ENCODE data around the gene RAB11FIP3. TPM values are rescaled to one million over a fixed set of nuclear protein-coding genes. Genes with fewer than 3 reads are reported as not detected.
"Not testable (repeated sequence)": the region's sequence is repeated elsewhere in the genome, so short reads cannot be mapped to it uniquely, and the experiment has no call there.

The RAB11FIP3 gene
- total RNA-seq, 2 experiments from 2014 or later = 16.9 to 17.4 TPM

DNA sequence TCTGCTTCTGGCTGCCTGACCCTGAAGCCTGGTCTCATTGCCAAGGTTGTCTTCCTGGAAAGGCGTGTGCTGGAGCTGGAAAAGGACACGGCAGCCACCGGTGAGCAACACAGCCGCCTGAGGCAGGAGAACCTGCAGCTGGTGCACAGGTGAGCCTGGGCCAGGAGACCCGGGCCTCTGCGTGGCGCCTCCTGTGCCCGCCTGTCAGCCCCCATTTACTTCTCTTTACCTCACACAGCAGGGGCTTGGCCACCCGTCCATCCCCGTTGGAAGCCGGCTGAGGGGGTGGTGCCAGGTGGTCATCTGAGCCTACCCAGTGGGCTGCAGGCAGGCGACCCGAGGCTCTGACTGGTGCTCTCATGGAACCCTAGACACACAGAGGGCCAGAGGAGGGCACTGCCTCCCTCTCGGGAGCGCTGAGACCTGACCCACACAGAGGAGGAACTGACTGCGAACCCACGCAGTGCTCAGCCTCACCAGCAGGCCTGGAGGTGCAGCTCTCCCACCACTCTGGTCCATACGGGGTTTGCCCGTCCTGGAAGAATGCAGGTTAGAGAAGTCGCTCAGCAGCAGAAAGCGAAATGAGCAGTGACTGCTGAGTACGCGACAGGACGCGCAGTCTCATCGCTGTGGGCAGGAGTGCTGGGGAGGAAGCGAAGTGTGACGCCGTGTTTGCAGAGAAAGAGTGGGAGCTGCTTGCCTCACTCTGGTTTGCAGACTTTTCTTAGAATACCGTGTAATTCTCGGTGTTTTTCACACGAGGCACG is 80.2 kb downstream of the RAB11FIP3 start:
- H3K36me3 Mint-ChIP-seq = no peaks in the 10 kb centered on the region
- DNase-seq = no peak
- no peaks in the 10 kb centered on the region for H3K9me3 Mint-ChIP-seq
- no peak overlapping the region for H3K27ac Mint-ChIP-seq
- H3K4me1 Mint-ChIP-seq = no peaks in the 10 kb centered on the region
- H3K27me3 Mint-ChIP-seq = no peaks in the 10 kb centered on the region
- H3K4me3 Mint-ChIP-seq = no peak overlapping the region

DNA sequence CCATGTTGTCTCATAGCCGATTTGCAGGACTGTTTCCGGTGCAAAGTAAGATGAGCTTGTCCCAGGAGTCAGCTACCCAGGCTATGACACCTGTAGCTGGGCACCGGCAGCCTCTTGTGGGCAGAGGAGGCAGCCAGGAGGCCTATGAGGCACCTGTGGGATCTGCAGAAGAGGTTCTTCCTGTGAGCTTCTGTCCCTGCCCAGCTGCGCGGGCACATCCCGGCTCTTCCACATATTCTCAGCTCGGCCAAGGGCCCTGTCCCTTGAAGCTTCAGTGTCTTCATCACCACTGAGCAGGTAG is 80.7 kb downstream of the RAB11FIP3 start:
- no peaks in the 10 kb centered on the region for H3K9me3 Mint-ChIP-seq
- H3K36me3 Mint-ChIP-seq = no peaks in the 10 kb centered on the region
- no peaks in the 10 kb centered on the region for H3K4me1 Mint-ChIP-seq
- no peaks in the 10 kb centered on the region for H3K27me3 Mint-ChIP-seq
- no peak for DNase-seq
- no peak overlapping the region for H3K27ac Mint-ChIP-seq
- no peak overlapping the region for H3K4me3 Mint-ChIP-seq

DNA sequence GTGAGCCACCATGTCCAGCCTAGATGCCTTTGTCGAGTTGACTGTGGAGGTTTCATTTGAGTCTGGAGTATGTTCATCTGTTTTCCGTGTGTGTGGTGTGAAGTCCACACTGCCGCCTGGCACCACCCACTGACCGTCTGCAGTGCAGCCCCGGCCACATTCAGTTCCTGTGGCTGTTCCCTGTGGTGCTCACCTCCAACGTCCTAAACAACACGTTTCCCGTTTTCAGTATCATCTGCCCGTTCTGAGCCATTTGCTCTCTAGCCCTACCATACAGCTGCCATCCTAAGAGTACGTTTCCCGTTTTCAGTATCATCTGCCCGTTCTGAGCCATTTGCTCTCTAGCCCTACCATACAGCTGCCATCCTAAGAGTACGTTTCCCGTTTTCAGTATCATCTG is 82.1 kb downstream of the RAB11FIP3 start:
- not testable (repeated sequence) for H3K9me3 Mint-ChIP-seq, H3K4me1 Mint-ChIP-seq, H3K27ac Mint-ChIP-seq, H3K27me3 Mint-ChIP-seq, H3K36me3 Mint-ChIP-seq, DNase-seq, H3K4me3 Mint-ChIP-seq

DNA sequence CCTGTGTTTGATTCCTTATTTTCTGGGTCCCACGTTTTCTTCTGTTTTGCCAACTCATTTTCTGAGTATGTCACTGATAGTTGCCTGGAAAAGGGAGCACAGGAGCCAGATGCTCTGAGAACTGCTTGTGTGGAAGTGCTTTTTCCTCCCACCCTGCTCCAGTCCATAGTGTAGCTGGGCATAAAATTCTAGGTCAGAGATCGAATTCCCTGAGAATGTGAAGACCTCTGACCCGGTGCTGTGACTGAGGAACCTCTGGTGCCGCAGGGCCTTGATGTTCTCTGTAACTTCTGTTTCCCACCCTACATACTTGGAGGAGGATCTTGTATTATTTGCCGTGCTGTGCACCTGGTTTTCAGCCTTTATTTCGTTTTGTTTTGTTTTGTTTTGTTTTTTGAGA is 82.5 kb downstream of the RAB11FIP3 start:
- no peaks in the 10 kb centered on the region for H3K4me1 Mint-ChIP-seq
- H3K27ac Mint-ChIP-seq = no peak overlapping the region
- H3K9me3 Mint-ChIP-seq = no peaks in the 10 kb centered on the region
- no peak for DNase-seq
- H3K4me3 Mint-ChIP-seq = no peak overlapping the region
- H3K27me3 Mint-ChIP-seq = no peaks in the 10 kb centered on the region
- no peaks in the 10 kb centered on the region for H3K36me3 Mint-ChIP-seq

DNA sequence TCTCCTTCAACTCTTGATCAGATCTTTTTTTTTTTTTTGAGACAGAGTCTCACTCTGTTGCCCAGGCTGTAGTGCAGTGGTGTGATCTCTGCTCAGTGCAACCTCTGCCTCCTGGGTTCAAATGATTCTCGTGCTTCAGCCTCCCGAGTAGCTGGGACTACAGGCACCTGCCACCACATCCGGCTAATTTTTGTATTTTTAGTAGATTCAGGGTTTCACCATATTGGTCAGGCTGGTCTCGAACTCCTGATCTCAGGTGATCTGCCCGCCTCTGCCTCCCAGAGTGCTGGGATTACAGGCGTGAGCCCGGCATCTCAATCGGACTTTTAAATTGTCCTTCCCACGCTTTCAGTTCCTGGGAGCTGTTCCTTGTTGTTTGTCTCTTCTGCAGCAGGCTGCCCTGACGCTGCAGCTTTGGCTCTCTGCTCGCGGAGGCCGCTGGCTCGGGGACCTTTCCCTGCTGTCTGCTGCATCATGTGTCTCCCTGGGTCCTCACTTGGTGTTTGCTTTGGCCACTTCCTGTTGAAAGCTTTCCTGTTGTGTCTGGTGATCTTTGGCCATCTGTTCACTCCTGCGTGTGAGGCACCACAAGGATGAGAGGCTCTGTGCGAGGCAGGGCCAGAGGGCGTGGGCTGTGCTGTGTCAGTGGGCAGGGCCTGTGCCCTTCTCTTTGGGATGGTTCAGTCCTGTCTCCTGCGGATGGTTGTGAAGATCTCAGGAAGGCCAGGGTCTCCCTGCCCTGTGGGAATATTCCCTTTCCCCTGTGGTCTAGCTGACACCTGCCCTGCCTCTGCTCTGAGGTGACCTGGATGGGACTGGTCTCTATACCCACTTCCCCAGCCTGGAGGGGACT is 83.7 kb downstream of the RAB11FIP3 start:
- Mint-ChIP-seq H3K27ac (no peak overlapping the region), H3K27me3 (no peaks in the 10 kb centered on the region), H3K9me3 (no peaks in the 10 kb centered on the region), H3K4me1 (no peaks in the 10 kb centered on the region), H3K4me3 (no peak overlapping the region), H3K36me3 (no peaks in the 10 kb centered on the region)
- no peak for DNase-seq

DNA sequence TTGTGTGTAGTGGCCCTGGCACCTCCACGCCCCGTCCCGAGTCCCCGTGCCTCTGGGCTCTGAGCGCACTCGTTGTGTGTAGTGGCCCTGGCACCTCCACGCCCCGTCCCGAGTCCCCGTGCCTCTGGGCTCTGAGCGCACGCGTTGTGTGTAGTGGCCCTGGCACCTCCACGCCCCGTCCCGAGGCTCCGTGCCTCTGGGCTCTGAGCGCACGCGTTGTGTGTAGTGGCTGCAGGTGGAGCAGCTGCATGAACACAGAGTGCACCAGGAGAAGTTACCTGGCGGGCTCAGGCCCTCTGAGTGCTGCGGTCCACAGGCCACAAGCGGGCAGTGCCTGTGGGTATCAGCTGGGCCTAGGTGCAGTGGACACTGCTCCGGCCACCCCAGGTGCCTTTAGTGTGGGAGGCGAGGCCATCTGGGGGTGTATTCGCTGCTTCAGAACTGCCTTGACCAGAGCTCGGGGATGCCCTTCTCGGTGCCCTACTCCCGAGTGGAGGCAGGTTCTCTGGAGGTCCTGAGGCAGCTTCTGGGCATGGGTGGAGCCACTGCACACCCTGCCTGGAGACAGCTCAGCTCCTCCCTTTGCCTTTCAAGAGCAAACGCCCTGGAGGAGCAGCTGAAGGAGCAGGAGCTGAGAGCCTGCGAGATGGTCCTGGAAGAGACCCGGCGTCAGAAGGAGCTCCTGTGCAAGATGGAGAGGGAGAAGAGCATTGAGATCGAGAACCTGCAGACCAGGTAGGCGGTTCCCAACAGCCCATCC is 84.8 kb downstream of the RAB11FIP3 start:
- DNase-seq = no peak

DNA sequence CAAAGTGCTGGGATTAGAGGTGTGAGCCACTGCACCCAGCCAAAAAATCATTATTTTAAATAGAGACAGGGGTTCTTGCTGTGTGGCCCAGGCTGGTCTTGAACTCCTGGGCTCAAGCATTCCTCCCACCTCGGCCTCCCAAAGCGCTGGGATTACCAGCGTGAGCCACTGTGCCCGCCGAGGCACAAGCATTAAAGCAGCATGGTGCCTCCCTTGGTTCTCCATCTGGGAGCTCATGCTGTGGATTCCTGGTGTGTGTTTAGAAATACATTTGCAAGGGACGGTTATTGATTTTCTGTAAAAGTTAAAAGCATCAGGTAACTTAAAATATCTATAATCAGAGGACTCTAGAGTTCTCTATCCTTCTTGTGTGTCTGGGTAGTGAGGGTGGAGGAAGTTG is 87.4 kb downstream of the RAB11FIP3 start:
- H3K4me3 Mint-ChIP-seq = no peak overlapping the region
- H3K27me3 Mint-ChIP-seq = no peaks in the 10 kb centered on the region
- H3K27ac Mint-ChIP-seq = no peak overlapping the region
- H3K36me3 Mint-ChIP-seq = no peaks in the 10 kb centered on the region
- H3K9me3 Mint-ChIP-seq = no peaks in the 10 kb centered on the region
- no peaks in the 10 kb centered on the region for H3K4me1 Mint-ChIP-seq
- DNase-seq = no peak

More for the DNA sequence above, 84.8 kb downstream of the RAB11FIP3 start:
- Mint-ChIP-seq H3K36me3 (no peaks in the 10 kb centered on the region), H3K4me3 (no peak overlapping the region), H3K27ac (no peak overlapping the region), H3K4me1 (no peaks in the 10 kb centered on the region), H3K9me3 (no peaks in the 10 kb centered on the region), H3K27me3 (no peaks in the 10 kb centered on the region)

DNA sequence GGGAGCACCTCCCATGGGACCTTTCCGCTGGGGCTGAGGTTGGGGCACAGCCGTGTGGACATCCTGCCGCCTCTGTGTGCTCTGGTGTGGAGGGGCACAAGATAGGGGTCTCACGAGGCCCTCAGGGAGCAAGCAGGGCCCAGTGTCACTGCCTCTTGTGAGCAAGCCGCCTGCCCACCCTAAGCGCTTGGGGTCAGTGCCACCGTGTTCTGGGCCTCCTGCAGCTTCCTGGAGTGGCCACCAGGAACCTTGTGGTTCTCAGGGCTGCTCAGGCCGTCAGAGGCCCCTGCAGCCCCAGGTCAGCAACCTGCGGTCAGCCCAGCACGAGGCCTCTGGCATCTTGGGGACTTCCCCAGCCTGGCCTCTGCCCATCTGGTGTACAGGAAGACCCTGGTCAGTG is 88.5 kb downstream of the RAB11FIP3 start:
- no peaks in the 10 kb centered on the region for H3K36me3 Mint-ChIP-seq
- no peak for DNase-seq
- H3K4me3 Mint-ChIP-seq = no peak overlapping the region
- H3K9me3 Mint-ChIP-seq = no peaks in the 10 kb centered on the region
- no peaks in the 10 kb centered on the region for H3K27me3 Mint-ChIP-seq
- no peaks in the 10 kb centered on the region for H3K4me1 Mint-ChIP-seq
- no peak overlapping the region for H3K27ac Mint-ChIP-seq

DNA sequence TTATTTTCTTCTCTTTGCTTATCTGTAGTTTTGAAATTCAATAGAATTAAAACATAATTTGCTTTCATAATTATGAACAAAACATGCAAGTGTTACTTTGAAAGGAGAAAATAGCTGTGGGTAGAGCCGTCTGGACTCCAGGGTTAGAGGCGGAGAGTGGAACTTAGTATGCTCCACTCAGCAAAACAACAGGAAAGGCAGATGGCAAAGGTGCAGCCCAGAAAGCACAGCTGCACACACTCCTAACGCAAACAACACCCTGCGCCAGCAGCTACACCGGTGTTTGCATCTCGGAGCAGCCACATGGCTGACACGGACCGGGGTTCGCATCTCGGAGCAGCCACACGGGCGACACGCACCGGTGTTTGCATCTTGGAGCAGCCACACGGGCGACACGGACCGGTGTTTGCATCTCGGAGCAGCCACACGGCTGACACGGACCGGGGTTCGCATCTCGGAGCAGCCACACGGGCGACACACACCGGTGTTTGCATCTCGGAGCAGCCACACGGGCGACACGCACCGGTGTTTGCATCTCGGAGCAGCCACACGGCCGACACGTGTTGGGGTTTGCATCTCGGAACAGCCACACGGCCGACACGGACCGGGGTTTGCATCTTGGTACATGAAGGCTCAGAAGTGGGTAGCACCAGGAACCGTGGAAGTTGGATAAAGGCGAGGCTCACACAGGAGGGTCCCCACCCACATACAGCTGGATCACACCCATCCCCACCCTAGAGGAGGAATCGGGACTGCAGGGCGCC is 89.9 kb downstream of the RAB11FIP3 start:
- Mint-ChIP-seq H3K27ac (no peak overlapping the region), H3K36me3 (no peaks in the 10 kb centered on the region), H3K4me3 (no peak overlapping the region), H3K4me1 (no peaks in the 10 kb centered on the region), H3K9me3 (no peaks in the 10 kb centered on the region), H3K27me3 (no peaks in the 10 kb centered on the region)
- DNase-seq = no peak

DNA sequence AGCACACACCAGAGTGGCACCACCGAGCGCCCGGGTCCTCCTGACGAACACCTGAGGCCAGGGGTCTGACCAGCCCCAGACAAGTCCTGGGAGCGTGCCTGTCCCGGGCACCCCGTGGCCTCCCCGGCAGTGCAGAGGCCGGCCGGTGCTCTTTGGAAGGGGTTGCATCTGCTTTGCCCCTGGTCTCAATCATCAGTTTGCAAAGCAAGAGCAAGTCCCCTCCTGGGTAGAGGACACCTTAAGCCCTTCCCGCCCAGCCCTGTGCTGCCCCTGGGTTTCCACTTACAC is 90.4 kb downstream of the RAB11FIP3 start:
- Mint-ChIP-seq H3K9me3 (no peaks in the 10 kb centered on the region), H3K4me3 (no peak overlapping the region), H3K27me3 (no peaks in the 10 kb centered on the region), H3K4me1 (no peaks in the 10 kb centered on the region), H3K27ac (no peak overlapping the region), H3K36me3 (no peaks in the 10 kb centered on the region)
- no peak for DNase-seq

DNA sequence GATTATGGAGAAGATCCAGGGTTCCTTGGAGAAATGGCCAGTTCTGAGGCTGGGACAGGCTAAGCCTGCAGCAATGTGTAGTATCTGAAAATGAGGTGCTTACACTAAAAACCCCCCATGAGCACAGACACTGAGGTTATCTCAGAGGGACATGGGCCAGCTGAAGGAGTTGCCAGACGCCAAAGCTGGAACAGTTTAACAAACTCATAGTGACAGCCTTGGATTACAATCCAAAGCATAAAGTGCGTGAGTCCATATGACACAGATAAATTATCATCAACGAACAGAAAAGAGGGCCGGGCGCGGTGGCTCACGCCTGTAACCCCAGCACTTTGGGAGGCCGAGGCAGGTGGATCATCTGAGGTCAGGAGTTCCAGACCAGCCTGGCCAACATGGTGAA is 90.9 kb downstream of the RAB11FIP3 start:
- no peaks in the 10 kb centered on the region for H3K36me3 Mint-ChIP-seq
- H3K4me1 Mint-ChIP-seq = no peaks in the 10 kb centered on the region
- H3K27ac Mint-ChIP-seq = no peak overlapping the region
- H3K9me3 Mint-ChIP-seq = no peaks in the 10 kb centered on the region
- no peaks in the 10 kb centered on the region for H3K27me3 Mint-ChIP-seq
- DNase-seq = no peak
- H3K4me3 Mint-ChIP-seq = no peak overlapping the region

DNA sequence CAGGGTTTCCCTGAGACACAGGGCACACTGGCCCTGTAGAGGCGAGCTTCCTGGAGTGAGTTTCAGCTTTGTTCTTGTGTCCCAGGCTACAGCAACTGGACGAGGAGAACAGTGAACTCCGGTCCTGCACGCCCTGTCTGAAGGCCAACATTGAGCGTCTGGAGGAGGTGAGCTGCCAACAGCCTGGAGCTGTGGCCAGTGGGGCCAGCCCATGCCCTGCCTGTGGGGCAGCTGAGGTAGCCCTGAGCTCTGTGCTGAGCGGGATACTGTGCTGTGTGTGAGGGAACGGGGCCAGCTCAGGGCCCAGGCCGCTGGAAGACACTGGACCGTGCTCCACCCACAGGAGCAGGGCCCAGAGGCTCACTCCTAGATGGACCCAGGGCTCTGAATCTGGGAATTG is 93.4 kb downstream of the RAB11FIP3 start:
- Mint-ChIP-seq H3K4me1 (peaks cover 2% of the 10 kb centered on the region), H3K27me3 (no peaks in the 10 kb centered on the region), H3K4me3 (no peak overlapping the region), H3K36me3 (no peaks in the 10 kb centered on the region), H3K27ac (no peak overlapping the region), H3K9me3 (no peaks in the 10 kb centered on the region)
- DNase-seq = no peak

DNA sequence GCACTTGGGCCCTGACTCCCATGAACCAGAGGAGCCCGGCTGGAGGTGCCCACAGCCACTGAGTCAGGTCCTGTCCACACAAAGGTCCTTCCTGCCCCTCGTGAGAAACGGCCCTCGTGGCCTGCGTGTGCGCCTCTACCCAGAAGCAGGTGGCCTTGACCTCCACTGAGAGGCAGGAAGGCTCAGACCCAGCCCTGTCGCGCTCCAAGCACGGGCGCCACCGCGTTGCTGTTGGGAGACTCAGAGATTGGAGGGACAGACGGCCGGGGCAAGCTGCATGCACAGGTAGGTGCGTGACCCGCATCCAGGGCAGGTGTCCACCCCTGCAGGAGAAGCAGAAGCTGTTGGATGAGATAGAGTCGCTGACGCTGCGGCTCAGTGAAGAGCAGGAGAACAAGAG is 94.0 kb downstream of the RAB11FIP3 start:
- no peaks in the 10 kb centered on the region for H3K36me3 Mint-ChIP-seq
- no peak overlapping the region for H3K4me3 Mint-ChIP-seq
- H3K27me3 Mint-ChIP-seq = no peaks in the 10 kb centered on the region
- no peaks in the 10 kb centered on the region for H3K9me3 Mint-ChIP-seq
- H3K27ac Mint-ChIP-seq = no peak overlapping the region
- DNase-seq = no peak
- H3K4me1 Mint-ChIP-seq = peaks cover 6% of the 10 kb centered on the region

DNA sequence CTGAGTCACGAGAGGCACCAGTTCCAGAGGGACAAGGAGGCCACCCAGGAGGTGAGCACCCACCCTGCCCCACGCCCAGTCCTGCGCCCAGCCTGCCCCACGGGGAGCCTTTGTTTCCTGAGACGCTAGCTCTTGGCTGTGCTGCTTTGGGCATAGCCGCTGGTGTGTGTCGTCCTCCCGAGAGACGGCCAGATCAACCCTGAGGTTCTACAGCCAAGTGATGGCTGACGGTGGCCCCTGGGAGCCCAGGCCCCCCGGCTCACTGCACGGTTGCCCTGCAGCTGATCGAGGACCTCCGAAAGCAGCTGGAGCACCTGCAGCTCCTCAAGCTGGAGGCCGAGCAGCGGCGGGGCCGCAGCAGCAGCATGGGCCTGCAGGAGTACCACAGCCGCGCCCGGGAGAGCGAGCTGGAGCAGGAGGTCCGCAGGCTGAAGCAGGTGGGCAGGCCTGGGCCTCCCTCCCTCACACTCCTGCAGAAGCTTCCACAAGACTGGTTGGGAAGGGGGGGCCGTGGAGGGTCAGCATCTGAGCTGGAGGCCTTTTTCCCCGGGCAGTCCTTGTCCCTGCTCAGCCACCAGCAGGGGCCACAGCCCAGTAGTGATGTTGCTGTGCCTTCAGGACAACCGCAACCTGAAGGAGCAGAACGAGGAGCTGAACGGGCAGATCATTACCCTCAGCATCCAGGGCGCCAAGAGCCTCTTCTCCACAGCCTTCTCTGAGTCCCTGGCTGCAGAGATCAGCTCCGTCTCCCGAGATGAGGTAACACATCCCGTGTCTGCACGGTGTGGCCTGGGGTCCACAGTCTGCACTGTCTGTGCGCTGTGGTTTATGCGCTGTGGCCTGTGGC is 94.6 kb downstream of the RAB11FIP3 start:
- peaks cover under 1% of the 10 kb centered on the region for H3K36me3 Mint-ChIP-seq
- peaks cover 8% of the 10 kb centered on the region for H3K4me1 Mint-ChIP-seq
- no peaks in the 10 kb centered on the region for H3K9me3 Mint-ChIP-seq
- H3K27me3 Mint-ChIP-seq = no peaks in the 10 kb centered on the region
- H3K4me3 Mint-ChIP-seq = no peak overlapping the region
- no peak overlapping the region for H3K27ac Mint-ChIP-seq
- DNase-seq = no peak
